PC-3 (cell line): ENCODE results near the gene STX2. TPM values are rescaled to one million over a fixed set of nuclear protein-coding genes. Genes with fewer than 3 reads are reported as not detected.

Experiments
- ATAC-seq: fragments of 200-7000 bp; cut with Tn5 transposase; 2 replicates; pipeline ENCODE4 v1.9.1; 2020; ENCODE audit warnings: mild to moderate bottlenecking, moderate library complexity
- BruUV-seq: library from RNA; stranded (reverse); fragments of 400-500 nt; replicated peaks from 2 replicates; lab custom pipeline; 2021; lab: Mats Ljungman, UMichigan
- CTCF ChIA-PET: fragments of 300-600 bp; sonication (Branson Sonifier 250); formaldehyde crosslinking; loops from one replicate; lab custom pipeline; 2022; ENCODE audit warnings: antibody characterized with exemption; lab: Charles Lee
- POLR2A ChIA-PET: fragments of 300-600 bp; sonication (Branson Sonifier 250); formaldehyde crosslinking; loops from one replicate; lab custom pipeline; 2022; ENCODE audit warnings: antibody characterized with exemption; ENCODE audit not compliant: unreplicated experiment; lab: Charles Lee
- DNase-seq: peaks from one replicate; pipeline ENCODE4 v3.0.0-alpha.2; 2015
- H2AFZ ChIP-seq: fragments of 300-600 bp; sonication (generic); 2 replicates; pipeline ENCODE4 v1.6.0; 2016; ENCODE audit warnings: antibody characterized with exemption, low read length
- H3F3A ChIP-seq: fragments of 300-600 bp; sonication (generic); one replicate; pipeline ENCODE4 v1.6.0; 2017; ENCODE audit warnings: antibody characterized with exemption, low read length, control low read depth, mild to moderate bottlenecking; ENCODE audit not compliant: unreplicated experiment
- H3K27ac ChIP-seq: fragments of 300-600 bp; sonication (generic); 2 replicates; pipeline ENCODE4 v1.5.1; 2016; ENCODE audit warnings: mild to moderate bottlenecking, low read length
- H3K27me3 ChIP-seq: fragments of 300-600 bp; sonication (generic); 2 replicates; pipeline ENCODE4 v1.6.1; 2016; ENCODE audit warnings: low read length, mixed read lengths
- H3K36me3 ChIP-seq: fragments of 300-600 bp; sonication (generic); 2 replicates; pipeline ENCODE4 v1.6.1; 2016; ENCODE audit warnings: low read depth, mixed run types, low read length, mixed read lengths
- H3K4me1 ChIP-seq: fragments of 300-600 bp; sonication (generic); 2 replicates; pipeline ENCODE4 v1.5.1; 2016; ENCODE audit warnings: low read length; ENCODE audit not compliant: insufficient read depth
- H3K4me2 ChIP-seq: fragments of 300-600 bp; sonication (generic); 2 replicates; pipeline ENCODE4 v1.6.0; 2016; ENCODE audit warnings: low read length
- H3K4me3 ChIP-seq: fragments of 300-600 bp; sonication (generic); 2 replicates; pipeline ENCODE4 v1.5.1; 2016; ENCODE audit warnings: mild to moderate bottlenecking, low read length, mixed read lengths
- H3K79me2 ChIP-seq: fragments of 300-600 bp; sonication (generic); 2 replicates; pipeline ENCODE4 v1.6.1; 2017; ENCODE audit warnings: low read length, mixed read lengths
- H3K9ac ChIP-seq: fragments of 300-600 bp; sonication (generic); 2 replicates; pipeline ENCODE4 v1.6.0; 2016; ENCODE audit warnings: mild to moderate bottlenecking, low read length
- H3K9me2 ChIP-seq: fragments of 300-600 bp; sonication (generic); replicated peaks from 2 replicates; pipeline ENCODE4 v1.6.1; 2016; ENCODE audit warnings: mixed run types, low read length, mixed read lengths
- H3K9me3 ChIP-seq: fragments of 300-600 bp; sonication (generic); 2 replicates; pipeline ENCODE4 v1.6.1; 2016; ENCODE audit warnings: low read length, mixed read lengths
- H4K20me1 ChIP-seq: fragments of 300-600 bp; sonication (generic); 2 replicates; pipeline ENCODE4 v1.6.1; 2016; ENCODE audit warnings: low read length, mixed read lengths
- CTCF ChIP-seq: fragments of 300-600 bp; sonication (generic); conservative IDR thresholded peaks from 2 replicates; pipeline ENCODE4 v1.5.1; 2017; ENCODE audit warnings: antibody characterized with exemption, low read depth, mild to moderate bottlenecking, low read length
- EZH2 ChIP-seq: fragments of 300-600 bp; sonication (generic); IDR thresholded peaks from one replicate; pipeline ENCODE4 v1.6.1; 2017; ENCODE audit warnings: antibody characterized with exemption, mild to moderate bottlenecking, low read length; ENCODE audit not compliant: unreplicated experiment
- EZH2phosphoT487 ChIP-seq: fragments of 300-600 bp; sonication (generic); IDR thresholded peaks from 2 replicates; pipeline ENCODE4 v1.6.1; 2018; ENCODE audit warnings: mild to moderate bottlenecking, antibody characterized with exemption, low read length, borderline replicate concordance
- intact Hi-C: fragments of 100-400 bp; cut with micrococcal nuclease; formaldehyde crosslinking; loops from 2 replicates; pipeline ENCODE4 v1.9.0; 2023
- total RNA-seq: library from RNA; depleted of rRNA; stranded (reverse); fragments of >200 nt; gene quantifications from 2 replicates; pipeline ENCODE4 v1.2.3, GENCODE V29; 2014; rRNA removed

Gene STX2
- total RNA-seq, 1 experiment from 2014 or later, result 18.2 TPM

DNA sequence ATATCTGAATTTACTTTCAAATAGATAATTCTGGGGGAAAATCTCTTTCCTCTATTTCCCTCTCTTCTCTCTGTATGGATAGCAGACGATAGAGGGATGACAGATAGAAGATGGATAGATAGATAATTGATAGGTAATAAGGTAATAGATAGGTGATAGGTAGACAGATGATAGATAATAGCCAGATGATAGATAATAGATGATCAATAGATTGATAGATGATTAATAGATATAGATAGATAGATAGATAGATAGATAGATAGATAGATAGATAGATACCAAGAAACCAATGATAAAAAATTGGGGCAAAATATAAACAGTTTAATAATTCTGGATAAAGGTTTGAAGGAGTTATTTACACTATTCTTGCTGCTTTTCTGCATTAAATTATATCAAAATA lies 96.3 kb downstream of the STX2 start:
- Histone ChIP-seq H3F3A (no peaks in the 10 kb centered on the region), H3K36me3 (no peaks in the 10 kb centered on the region), H3K9me3 (no peaks in the 10 kb centered on the region), H3K4me1 (peaks cover under 1% of the 10 kb centered on the region; the same call in 1 of the 2 replicates), H3K4me3 (no peak overlapping the region), H2AFZ (no peak overlapping the region), H3K9me2 (no peaks in the 10 kb centered on the region), H3K4me2 (no peak overlapping the region), H4K20me1 (no peaks in the 10 kb centered on the region), H3K79me2 (no peaks in the 10 kb centered on the region), H3K9ac (no peak overlapping the region), H3K27me3 (peaks cover 73% of the 10 kb centered on the region), H3K27ac (no peak overlapping the region)
- intact Hi-C loops, result no loop called here
- ATAC-seq, result no peak
- TF ChIP-seq CTCF (no peak), EZH2 (no peak), EZH2phosphoT487 (no peak)
- ChIA-PET POLR2A (no interaction called here), CTCF (no interaction called here)
- no TSS peak for BruUV-seq
- DNase-seq, result no peak

GRCh38 chr12:130742112-130742511 lies 96.9 kb downstream of the STX2 start:
- TF ChIP-seq EZH2phosphoT487 (no peak), EZH2 (no peak), CTCF (no peak)
- DNase-seq (no peak), ATAC-seq (no peak)
- intact Hi-C loops, result no loop called here
- no peaks in the 10 kb centered on the region for H3K9me2 ChIP-seq
- no peaks in the 10 kb centered on the region for H3K36me3 ChIP-seq
- no peak overlapping the region for H3K4me3 ChIP-seq
- BruUV-seq, result no TSS peak
- no peaks in the 10 kb centered on the region for H3K9me3 ChIP-seq
- no peaks in the 10 kb centered on the region for H4K20me1 ChIP-seq
- H3K9ac ChIP-seq, result no peak overlapping the region
- H2AFZ ChIP-seq, result no peak overlapping the region
- H3K79me2 ChIP-seq, result no peaks in the 10 kb centered on the region
- ChIA-PET POLR2A (no interaction called here), CTCF (no interaction called here)
- no peak overlapping the region for H3K4me2 ChIP-seq
- H3K4me1 ChIP-seq, result no peaks in the 10 kb centered on the region
- peaks cover 79% of the 10 kb centered on the region for H3K27me3 ChIP-seq
- H3K27ac ChIP-seq, result no peak overlapping the region
- no peaks in the 10 kb centered on the region for H3F3A ChIP-seq

Other genes with a start within 250 kb of the STX2 start
- not detected in 2 replicates for gene RIMBP2, start 123.0 kb downstream of the STX2 start, total RNA-seq
- gene RAN, start 32.8 kb upstream of the STX2 start, total RNA-seq, result 3,300 and 3,371 TPM in 2 replicates
- gene ADGRD1, start 114.7 kb upstream of the STX2 start, total RNA-seq, result 0.18 TPM in 1 of 2 replicates, not detected in the other